Gastroesophageal sphincter (tissue), 3 donors: ENCODE results near the gene C7orf33.

Source experiments
- CTCF ChIP-seq, 4 experiments: fragments of 200-600 bp in 2 of 4; fragments of 450-650 bp in 2 of 4; sonication (generic) in 1 of 4; IDR thresholded peaks; one replicate each; pipeline ENCODE4 v1.5.1; 2017 to 2019; ENCODE audit warnings: antibody characterized with exemption in 4 of 4, mild to moderate bottlenecking in 2 of 4, moderate library complexity in 2 of 4
- EP300 ChIP-seq: sonication (generic); formaldehyde crosslinking; IDR thresholded peaks from one replicate; pipeline ENCODE4 v1.6.1; 2017; ENCODE audit warnings: antibody characterized with exemption, mild to moderate bottlenecking
- POLR2A ChIP-seq, 2 donors: fragments of 450-650 bp; IDR thresholded peaks; one replicate each; pipeline ENCODE4 v1.6.1; 2017; ENCODE audit warnings: antibody characterized with exemption in 2 of 2, mild to moderate bottlenecking in 2 of 2, moderate library complexity in 1 of 2
- POLR2AphosphoS5 ChIP-seq: sonication (generic); formaldehyde crosslinking; IDR thresholded peaks from one replicate; pipeline ENCODE4 v1.6.1; 2017; ENCODE audit warnings: antibody characterized with exemption

GRCh38 chr7:148615085-148615730, 24.6 kb downstream of the C7orf33 start:
- no peak for TF ChIP-seq POLR2A (IDR thresholded peaks at IDR 0.05)
- no peak for TF ChIP-seq CTCF (IDR thresholded peaks at IDR 0.05)
- TF ChIP-seq POLR2AphosphoS5 = no peak
- TF ChIP-seq EP300 = no peak
